Measurements from ENCODE around the gene COL18A1. TPM values are rescaled to one million over a fixed set of nuclear protein-coding genes. Genes with fewer than 3 reads are reported as not detected.

Gene COL18A1
- polyA plus RNA-seq, 2 of the 4 experiments (the other 2 are of a cell fraction), result 17.3 to 88.4 TPM

DNA sequence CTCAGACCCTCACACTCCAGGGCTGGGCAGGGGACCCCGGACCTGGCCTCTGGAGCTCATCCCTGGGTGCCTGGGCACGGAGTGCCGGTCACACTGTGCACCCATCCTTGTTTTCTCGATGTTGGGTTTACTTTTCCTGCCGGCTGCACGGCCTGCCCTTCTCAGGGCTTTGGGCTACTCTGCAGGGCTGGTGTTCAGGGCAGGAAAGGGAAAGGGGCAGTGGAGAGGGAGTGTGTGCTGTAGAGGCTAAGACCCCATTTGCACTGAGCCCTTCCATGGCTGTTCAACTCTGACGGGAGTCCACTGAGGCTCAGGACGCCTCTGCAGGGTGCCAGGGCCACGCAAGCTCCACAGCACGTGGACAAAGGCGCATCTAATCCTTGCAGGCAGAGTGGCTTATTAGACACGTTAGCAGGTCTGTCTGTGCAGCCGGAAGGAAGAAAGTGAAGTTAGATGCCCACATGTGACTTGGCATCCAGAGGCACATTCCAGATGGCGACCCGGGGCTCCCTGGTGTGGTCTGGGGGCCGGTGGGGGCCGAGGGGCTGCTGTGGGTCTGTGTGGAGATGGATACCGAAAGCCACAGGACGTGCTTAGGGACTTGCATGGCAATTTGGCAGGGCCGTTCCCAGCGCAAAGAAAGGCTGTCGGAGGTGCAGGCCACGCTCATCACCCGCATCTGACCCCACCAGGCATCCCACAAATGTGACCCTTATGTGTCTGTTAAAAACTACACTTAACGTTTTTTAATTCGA lies 33.6 kb downstream of the COL18A1 start:
- no peak; a peak in 1 of 6 replicates for ATAC-seq
- Histone ChIP-seq H3K4me3 (no peak overlapping the region), H3K4me1 (peaks cover 18% of the 10 kb centered on the region), H3K27ac (peak overlapping the region; percentile 64 to 84; a peak in 5 of 6 replicates), H3K4me2 (peak overlapping the region; percentile 59), H3K9me3 (no peaks in the 10 kb centered on the region)
- 77% methylated on average over 26 of the region's 26 CpGs for WGBS (ENCODE audit: missing lambda C conversion rate)
- DNase-seq (ENCODE audit: low read depth in 1 of 2, low spot score in 1 of 2), result no peak
- ChIA-PET POLR2A (no interaction called here), CTCF (interaction anchor here (0.7 to 5.6 kb wide), 5 partner anchors 33 to 298 kb away, joined by 3 to 31 read pairs (median 5); no protein-coding TSS in a partner anchor)
- TF ChIP-seq, protein P1, sequence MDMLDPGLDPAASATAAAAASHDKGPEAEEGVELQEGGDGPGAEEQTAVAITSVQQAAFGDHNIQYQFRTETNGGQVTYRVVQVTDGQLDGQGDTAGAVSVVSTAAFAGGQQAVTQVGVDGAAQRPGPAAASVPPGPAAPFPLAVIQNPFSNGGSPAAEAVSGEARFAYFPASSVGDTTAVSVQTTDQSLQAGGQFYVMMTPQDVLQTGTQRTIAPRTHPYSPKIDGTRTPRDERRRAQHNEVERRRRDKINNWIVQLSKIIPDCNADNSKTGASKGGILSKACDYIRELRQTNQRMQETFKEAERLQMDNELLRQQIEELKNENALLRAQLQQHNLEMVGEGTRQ (IDR thresholded peaks at IDR 0.05), result no peak
- TF ChIP-seq BHLHE40 (IDR thresholded peaks at IDR 0.05; ENCODE audit: low read depth, low read length), result no peak
- no peak for TF ChIP-seq POLR2A (IDR thresholded peaks at IDR 0.05; ENCODE audit: low read length)
- TF ChIP-seq ZNF302 (CRISPR knock-in tag; IDR thresholded peaks at IDR 0.05), result no peak
- no peak for TF ChIP-seq ZC3H11A (IDR thresholded peaks at IDR 0.05)
- TF ChIP-seq FOSL2 (IDR thresholded peaks at IDR 0.05), result no peak
- TF ChIP-seq FOSL2 (CRISPR knock-in tag; IDR thresholded peaks at IDR 0.05), result no peak
- no peak for TF ChIP-seq CHD2 (IDR thresholded peaks at IDR 0.05; ENCODE audit: low read length, partially characterized antibody)
- no peak for FAIRE-seq

DNA sequence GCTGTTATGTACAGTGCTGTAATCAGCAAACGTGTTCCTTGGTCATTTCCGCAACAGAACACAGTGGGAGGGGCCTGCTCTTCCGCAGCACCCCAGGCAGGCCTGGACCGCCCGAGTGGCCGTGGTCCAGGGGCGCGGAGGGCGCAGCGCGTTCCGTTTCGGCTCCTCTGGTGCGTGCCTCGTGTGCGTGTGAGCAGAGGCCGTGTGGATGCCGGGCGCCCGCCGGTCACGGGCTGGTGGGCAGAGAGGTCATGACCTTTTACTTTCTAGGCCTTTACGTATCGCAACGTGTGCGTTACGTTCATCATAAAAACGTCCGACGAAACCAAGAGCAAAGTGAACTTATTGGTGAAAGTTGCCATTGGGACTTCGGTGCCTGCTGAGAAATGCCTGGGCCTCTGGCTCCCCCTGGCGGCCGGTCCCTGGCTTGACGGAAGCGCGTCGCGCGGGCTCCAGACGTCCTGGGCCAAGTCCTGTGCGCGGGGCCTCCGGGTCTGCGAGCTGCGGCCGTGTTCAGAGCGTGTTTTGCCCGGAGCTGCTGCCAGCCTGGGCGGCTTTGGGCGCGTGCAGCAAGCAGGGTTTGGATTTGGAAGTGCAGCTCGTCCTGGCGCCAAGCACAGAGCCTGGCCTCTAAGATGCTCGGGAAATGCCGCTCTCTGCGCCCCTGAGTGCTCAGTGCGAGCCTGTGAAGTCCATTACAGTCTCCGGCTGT lies 34.4 kb downstream of the COL18A1 start:
- H3K27ac ChIP-seq, result peak overlapping the region; percentile 64 to 84
- H3K4me3 ChIP-seq, result no peak overlapping the region
- peaks cover 16% of the 10 kb centered on the region for H3K4me1 ChIP-seq
- H3K4me2 ChIP-seq, result peak overlapping the region; percentile 59
- CTCF ChIA-PET, result interaction anchor here (0.5 to 5.6 kb wide), 27 partner anchors 10 to 574 kb away, joined by 3 to 75 read pairs (median 4); no protein-coding TSS in a partner anchor
- ATAC-seq (peak; percentile 69 to 91), DNase-seq (ENCODE audit: low read depth in 1 of 2, low spot score in 1 of 2) (peak; percentile 58 to 78), FAIRE-seq (no peak)
- 50% methylated on average over 38 of the region's 58 CpGs for WGBS (ENCODE audit: missing lambda C conversion rate)
- TF ChIP-seq TP53 (CRISPR knock-in tag; IDR thresholded peaks at IDR 0.05) (no peak), KDM1A (IDR thresholded peaks at IDR 0.05; ENCODE audit: low read depth) (no peak), SMC3 (IDR thresholded peaks at IDR 0.05) (peak; percentile 95), HOXA7 (CRISPR knock-in tag; IDR thresholded peaks at IDR 0.05) (no peak), FOXS1 (CRISPR knock-in tag; IDR thresholded peaks at IDR 0.05) (no peak), EP300 (IDR thresholded peaks at IDR 0.05) (no peak), RAD21 (conservative IDR thresholded peaks at IDR 0.05 in 1 of 2, IDR thresholded peaks at IDR 0.05 in 1 of 2) (peak; percentile 93 to 95), CBX2 (IDR thresholded peaks at IDR 0.05; ENCODE audit: borderline replicate concordance, low read depth) (no peak), MAFK (IDR thresholded peaks at IDR 0.05; ENCODE audit: partially characterized antibody) (no peak), NFE2L2 (conservative IDR thresholded peaks at IDR 0.05; ENCODE audit: low read length) (no peak), POLR2AphosphoS2 (conservative IDR thresholded peaks at IDR 0.05; ENCODE audit: low read length) (no peak), BHLHE40 (IDR thresholded peaks at IDR 0.05; ENCODE audit: low read depth, low read length) (no peak), HEYL (CRISPR knock-in tag; IDR thresholded peaks at IDR 0.05) (no peak), RFX5 (IDR thresholded peaks at IDR 0.05) (no peak), MYC (IDR thresholded peaks at IDR 0.05; ENCODE audit: borderline replicate concordance, low read length) (no peak), ZC3H11A (IDR thresholded peaks at IDR 0.05) (no peak)
- TF ChIP-seq, protein P2, sequence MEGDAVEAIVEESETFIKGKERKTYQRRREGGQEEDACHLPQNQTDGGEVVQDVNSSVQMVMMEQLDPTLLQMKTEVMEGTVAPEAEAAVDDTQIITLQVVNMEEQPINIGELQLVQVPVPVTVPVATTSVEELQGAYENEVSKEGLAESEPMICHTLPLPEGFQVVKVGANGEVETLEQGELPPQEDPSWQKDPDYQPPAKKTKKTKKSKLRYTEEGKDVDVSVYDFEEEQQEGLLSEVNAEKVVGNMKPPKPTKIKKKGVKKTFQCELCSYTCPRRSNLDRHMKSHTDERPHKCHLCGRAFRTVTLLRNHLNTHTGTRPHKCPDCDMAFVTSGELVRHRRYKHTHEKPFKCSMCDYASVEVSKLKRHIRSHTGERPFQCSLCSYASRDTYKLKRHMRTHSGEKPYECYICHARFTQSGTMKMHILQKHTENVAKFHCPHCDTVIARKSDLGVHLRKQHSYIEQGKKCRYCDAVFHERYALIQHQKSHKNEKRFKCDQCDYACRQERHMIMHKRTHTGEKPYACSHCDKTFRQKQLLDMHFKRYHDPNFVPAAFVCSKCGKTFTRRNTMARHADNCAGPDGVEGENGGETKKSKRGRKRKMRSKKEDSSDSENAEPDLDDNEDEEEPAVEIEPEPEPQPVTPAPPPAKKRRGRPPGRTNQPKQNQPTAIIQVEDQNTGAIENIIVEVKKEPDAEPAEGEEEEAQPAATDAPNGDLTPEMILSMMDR (IDR thresholded peaks at IDR 0.05), result peak; percentile 78
- TF ChIP-seq, protein P3, sequence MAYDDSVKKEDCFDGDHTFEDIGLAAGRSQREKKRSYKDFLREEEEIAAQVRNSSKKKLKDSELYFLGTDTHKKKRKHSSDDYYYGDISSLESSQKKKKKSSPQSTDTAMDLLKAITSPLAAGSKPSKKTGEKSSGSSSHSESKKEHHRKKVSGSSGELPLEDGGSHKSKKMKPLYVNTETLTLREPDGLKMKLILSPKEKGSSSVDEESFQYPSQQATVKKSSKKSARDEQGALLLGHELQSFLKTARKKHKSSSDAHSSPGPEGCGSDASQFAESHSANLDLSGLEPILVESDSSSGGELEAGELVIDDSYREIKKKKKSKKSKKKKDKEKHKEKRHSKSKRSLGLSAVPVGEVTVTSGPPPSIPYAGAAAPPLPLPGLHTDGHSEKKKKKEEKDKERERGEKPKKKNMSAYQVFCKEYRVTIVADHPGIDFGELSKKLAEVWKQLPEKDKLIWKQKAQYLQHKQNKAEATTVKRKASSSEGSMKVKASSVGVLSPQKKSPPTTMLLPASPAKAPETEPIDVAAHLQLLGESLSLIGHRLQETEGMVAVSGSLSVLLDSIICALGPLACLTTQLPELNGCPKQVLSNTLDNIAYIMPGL (CRISPR knock-in tag; IDR thresholded peaks at IDR 0.05; ENCODE audit: borderline replicate concordance), result no peak
- TF ChIP-seq, protein P4, sequence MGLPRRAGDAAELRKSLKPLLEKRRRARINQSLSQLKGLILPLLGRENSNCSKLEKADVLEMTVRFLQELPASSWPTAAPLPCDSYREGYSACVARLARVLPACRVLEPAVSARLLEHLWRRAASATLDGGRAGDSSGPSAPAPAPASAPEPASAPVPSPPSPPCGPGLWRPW (IDR thresholded peaks at IDR 0.05), result no peak
- TF ChIP-seq, protein P5, sequence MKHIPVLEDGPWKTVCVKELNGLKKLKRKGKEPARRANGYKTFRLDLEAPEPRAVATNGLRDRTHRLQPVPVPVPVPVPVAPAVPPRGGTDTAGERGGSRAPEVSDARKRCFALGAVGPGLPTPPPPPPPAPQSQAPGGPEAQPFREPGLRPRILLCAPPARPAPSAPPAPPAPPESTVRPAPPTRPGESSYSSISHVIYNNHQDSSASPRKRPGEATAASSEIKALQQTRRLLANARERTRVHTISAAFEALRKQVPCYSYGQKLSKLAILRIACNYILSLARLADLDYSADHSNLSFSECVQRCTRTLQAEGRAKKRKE (CRISPR knock-in tag; IDR thresholded peaks at IDR 0.05; ENCODE audit: low read depth), result no peak
- TF ChIP-seq, protein P6, sequence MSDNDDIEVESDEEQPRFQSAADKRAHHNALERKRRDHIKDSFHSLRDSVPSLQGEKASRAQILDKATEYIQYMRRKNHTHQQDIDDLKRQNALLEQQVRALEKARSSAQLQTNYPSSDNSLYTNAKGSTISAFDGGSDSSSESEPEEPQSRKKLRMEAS (IDR thresholded peaks at IDR 0.05), result no peak
- TF ChIP-seq, protein P7, sequence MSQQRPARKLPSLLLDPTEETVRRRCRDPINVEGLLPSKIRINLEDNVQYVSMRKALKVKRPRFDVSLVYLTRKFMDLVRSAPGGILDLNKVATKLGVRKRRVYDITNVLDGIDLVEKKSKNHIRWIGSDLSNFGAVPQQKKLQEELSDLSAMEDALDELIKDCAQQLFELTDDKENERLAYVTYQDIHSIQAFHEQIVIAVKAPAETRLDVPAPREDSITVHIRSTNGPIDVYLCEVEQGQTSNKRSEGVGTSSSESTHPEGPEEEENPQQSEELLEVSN (IDR thresholded peaks at IDR 0.05; ENCODE audit: borderline replicate concordance, low read depth), result no peak
- H3K9me3 ChIP-seq, result no peaks in the 10 kb centered on the region
- POLR2A ChIA-PET, result no interaction called here

Data from A549 (cell line).